Dermis blood vessel endothelial cell (primary cell): Measurements from ENCODE around the gene COL23A1. TPM values are rescaled to one million over a fixed set of nuclear protein-coding genes. Genes with fewer than 3 reads are reported as not detected.
"Not testable (repeated sequence)": the region's sequence is repeated elsewhere in the genome, so short reads cannot be mapped to it uniquely, and the experiment has no call there.

ENCODE experiments used
- DNase-seq: peaks from one replicate; pipeline ENCODE4 v3.0.0; 2010
- total RNA-seq: library from RNA; depleted of rRNA; stranded (reverse); fragments of >200 nt; gene quantifications from 2 replicates; pipeline ENCODE4 v1.2.3, GENCODE V29; 2014

COL23A1 gene
- total RNA-seq, 1 donor from 2014 or later = 0.17 TPM

- DNase-seq = no peak
Observed at GRCh38 chr5:178373711-178374110, 216.5 kb downstream of the COL23A1 start.

DNA sequence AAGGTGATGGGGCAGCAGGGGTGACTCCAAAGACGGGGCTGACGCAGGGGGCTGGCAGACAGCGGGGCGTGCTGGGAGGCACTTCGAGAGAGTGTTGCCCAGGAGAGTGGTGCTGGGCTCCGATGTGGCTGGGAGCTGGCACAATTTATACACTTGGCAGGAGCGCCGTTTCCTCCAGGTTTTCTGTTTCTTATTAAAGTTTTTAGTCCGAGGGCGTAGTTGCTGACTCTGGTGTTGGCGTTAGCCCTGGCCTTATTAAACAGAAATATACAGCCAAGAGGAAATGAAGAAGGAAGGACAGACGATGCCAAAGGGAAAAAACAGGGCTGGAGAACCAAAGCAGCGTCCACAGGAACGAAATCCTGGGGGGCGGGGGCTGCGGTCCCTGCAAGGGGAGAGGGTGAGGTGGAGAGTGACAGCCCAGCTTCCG is 218.0 kb downstream of the COL23A1 start:
- no peak for DNase-seq

- DNase-seq = no peak
Observed at GRCh38 chr5:178371362-178372111, 218.7 kb downstream of the COL23A1 start.

- DNase-seq = no peak
Observed at GRCh38 chr5:178370102-178370501, 220.1 kb downstream of the COL23A1 start.

GRCh38 chr5:178369469-178369868 is 220.7 kb downstream of the COL23A1 start:
- DNase-seq = not testable (repeated sequence)

DNA sequence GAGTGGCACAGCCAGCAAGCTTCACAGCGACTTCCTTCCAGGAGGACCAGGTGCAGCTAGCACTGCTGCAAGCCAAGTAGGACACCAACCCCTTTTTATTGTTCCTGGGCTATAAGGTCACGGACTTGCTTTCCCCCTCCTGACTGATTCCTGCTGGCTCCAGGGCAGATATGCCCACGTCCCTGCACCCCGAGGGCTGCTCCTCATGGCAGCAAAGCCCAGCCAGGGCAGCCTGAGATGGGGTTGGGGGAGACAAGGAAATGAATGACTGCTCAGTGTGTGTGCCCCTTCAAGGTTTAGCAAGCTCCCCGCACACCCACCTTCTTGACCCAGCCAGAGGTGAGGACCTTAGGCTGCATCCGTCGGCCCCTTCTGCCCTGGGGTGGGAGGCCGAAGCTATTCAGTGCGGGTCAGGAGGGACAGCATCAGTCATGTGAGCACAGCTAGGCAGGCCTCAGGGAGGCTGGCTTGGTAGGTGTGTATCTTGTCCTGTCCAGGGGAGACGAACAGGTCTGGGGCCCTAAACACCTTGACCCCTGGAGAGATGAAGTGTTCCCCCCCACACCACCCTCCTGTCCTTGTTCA is 221.4 kb downstream of the COL23A1 start:
- DNase-seq = no peak

DNA sequence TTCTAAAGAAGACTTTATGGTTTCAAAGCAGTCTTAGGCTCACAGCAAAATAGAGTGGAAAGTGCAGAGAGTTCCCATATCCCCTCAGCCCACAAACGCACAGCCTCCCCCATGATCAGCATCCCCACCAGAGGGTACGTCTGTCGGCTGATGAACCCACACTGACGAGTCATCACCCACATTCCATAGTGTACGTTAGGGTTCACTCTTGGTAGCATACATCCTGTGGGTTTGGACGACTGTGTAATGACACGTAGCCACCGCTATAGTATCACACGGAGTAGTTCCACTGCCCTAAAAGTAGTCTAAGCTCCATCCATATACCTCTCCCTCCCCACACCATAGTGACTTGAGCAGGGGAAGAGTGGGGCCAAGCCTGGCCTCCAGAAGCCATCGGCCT is 221.9 kb downstream of the COL23A1 start:
- no peak for DNase-seq

GRCh38 chr5:178367736-178368120 is 222.5 kb downstream of the COL23A1 start:
- DNase-seq = no peak

- DNase-seq = no peak
Observed at GRCh38 chr5:178366998-178367735, 223.0 kb downstream of the COL23A1 start.

- no peak for DNase-seq
Observed at GRCh38 chr5:178365501-178366440, 224.4 kb downstream of the COL23A1 start.

GRCh38 chr5:178364326-178364675 is 225.9 kb downstream of the COL23A1 start:
- no peak for DNase-seq

GRCh38 chr5:178363501-178364325 is 226.5 kb downstream of the COL23A1 start:
- DNase-seq = no peak

DNA sequence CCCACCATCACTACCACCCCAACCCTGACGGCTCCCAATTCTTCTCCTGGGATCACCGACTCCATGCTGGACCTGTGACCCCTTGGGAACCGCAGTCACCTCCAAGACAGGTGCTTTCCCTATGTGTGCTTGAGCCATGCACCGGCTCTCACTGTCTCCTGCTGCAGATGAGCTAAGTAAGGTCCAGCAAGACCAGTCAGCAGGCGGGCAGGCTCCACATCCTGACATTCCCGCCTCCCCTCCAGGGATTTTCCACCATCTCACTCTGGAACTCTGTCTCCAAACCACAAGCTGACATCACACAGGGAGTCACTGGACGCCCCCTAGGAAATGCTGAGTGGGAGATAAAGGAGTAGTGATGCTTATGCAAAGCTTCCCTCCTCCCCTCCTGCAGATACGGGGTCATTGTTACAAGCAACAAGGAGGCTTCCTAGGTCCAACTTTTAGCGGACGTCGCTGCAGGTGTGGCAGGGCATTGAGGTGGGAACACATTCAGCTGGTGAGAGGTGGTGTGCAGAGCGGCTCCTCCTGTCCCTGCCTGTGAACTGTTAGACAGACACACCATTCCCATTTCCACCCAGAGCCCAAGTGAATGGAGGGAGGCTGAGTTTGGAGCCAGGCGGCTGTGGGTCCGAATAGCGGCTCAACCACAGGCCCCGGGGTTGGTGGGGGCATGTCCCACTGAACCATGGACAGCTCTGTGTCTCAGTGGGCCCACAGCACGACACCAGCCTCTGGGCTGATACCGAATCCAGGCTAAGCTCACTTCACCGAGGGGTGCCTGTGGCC is 228.3 kb downstream of the COL23A1 start:
- no peak for DNase-seq

GRCh38 chr5:178360926-178361235 is 229.3 kb downstream of the COL23A1 start:
- no peak for DNase-seq

DNA sequence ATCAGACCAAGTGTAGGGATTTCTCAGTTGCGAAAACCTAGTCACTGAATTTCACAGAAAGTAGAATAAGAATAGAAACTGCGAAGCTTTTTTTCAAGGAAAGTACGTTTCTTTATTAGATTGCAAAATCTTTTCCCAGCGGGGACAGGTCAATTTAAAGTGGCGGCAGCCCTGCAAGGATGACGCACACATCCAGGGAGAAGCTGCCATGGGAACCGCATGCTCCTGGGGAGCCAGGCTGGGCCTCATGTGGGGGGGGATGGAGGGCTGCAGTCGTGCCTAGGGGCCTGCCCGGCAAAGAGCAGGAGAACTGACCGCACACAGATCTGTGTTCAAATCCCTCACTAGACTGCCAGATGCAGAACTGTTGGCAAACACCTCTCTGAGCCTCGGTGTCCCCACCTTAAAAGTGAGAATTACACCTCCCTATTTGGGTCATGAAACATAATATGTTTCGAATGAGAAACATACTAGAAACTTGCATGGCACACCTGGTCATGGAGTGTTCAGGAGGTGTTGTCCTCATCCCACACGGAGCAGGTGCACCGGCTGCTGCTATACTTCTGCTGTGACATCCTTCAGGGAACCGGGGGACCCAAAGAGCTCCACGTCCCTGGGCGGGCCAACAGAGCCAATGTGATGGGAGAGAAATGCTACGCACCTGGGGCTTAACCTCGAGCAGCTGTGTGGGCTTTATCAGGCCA is 229.8 kb downstream of the COL23A1 start:
- no peak for DNase-seq

DNA sequence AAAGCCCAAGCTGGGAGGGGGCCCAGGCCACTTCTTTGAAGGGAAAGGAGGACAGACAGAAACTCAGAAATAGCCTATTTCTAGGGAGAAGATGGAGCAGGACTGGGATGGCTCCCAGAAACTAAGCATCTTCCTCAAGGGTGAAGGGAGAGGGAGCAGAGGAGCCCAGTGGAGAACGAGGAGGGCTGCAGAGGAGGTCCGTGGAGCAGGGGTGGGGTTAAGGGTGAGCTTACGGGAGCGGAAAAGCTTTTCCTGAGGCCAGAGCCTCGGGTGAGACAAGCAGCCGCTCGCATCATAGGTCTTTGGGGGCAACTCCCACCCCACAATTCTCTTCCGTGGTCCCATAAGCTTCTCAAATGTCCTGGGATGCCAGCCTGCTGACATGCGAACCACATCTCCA is 230.5 kb downstream of the COL23A1 start:
- DNase-seq = no peak

GRCh38 chr5:178357678-178358077 is 232.5 kb downstream of the COL23A1 start:
- no peak for DNase-seq

DNA sequence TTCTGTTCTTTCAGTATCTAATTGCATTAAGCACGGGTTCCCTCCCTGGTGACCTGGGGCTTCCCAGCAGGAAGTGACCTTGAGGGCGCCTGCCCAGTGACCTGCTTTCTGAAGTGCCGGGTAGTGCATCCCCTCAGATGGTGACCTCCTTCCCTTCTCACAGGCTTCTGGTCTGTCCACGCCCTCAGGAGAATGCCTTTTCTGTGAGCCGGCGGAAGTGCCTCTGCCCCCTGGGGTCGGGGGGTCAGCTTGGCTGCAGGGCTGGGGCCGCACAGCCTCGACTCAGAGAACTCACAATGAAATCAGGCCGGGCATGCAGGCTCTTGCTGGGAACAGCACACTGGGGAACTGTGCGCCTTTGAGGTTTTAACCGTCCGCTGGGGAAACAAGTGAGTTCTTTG is 233.1 kb downstream of the COL23A1 start:
- DNase-seq = no peak

DNA sequence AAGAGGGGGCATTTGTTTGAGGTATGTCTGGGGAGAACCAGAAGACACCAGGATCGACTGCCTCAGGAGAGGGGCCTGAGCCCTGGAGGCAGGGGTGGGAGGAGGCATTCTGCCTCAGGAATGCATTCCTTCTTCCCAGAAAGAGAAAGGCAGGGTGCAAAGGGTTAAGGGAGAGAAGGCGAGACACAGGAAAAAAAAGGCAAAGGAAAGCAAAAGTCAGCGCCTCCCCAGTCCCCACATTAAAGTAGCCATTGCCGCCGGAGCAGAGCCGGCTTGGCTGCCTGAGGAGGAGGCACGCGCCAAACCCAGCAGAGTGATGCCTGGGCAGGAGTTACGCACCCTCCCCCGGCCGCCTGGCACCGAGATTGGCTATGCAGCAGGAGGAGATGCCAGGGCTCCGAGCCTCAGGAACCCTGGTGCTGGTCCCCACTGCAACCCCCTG is 233.7 kb downstream of the COL23A1 start:
- no peak for DNase-seq

- no peak for DNase-seq
Observed at GRCh38 chr5:178355671-178356070, 234.5 kb downstream of the COL23A1 start.
